Activated CD8-positive, alpha-beta T cell treated with anti-CD3 and anti-CD28 coated beads for 36 hours (primary cell): ENCODE results near the gene ABCC11. TPM values are rescaled to one million over a fixed set of nuclear protein-coding genes. Genes with fewer than 3 reads are reported as not detected.
"Not testable (repeated sequence)": the region's sequence is repeated elsewhere in the genome, so short reads cannot be mapped to it uniquely, and the experiment has no call there.

ENCODE experiments used
- ATAC-seq: fragments of 200-7000 bp; cut with Tn5 transposase; one replicate; pipeline ENCODE4 v1.10.0; 2021; ENCODE audit warnings: mild to moderate bottlenecking, moderate library complexity
- CTCF ChIA-PET: fragments of 350-600 bp; sonication (Branson Sonifier 250); formaldehyde crosslinking; loops from one replicate; lab custom pipeline; 2021; ENCODE audit warnings: antibody characterized with exemption; lab: Charles Lee
- POLR2A ChIA-PET: fragments of 350-600 bp; sonication (Branson Sonifier 250); formaldehyde crosslinking; loops from one replicate; lab custom pipeline; 2021; ENCODE audit warnings: antibody characterized with exemption; lab: Charles Lee
- DNase-seq: peaks from one replicate; pipeline ENCODE4 v3.0.0-alpha.2; 2020
- H3K27ac Mint-ChIP-seq: one replicate; pipeline ENCODE4 v1.8.0; 2021; ENCODE audit warnings: mild to moderate bottlenecking, mixed read lengths
- H3K27me3 Mint-ChIP-seq: one replicate; pipeline ENCODE4 v1.8.0; 2021; ENCODE audit warnings: mixed read lengths
- H3K36me3 Mint-ChIP-seq: one replicate; pipeline ENCODE4 v1.8.0; 2021; ENCODE audit warnings: low read depth, mixed read lengths
- H3K4me1 Mint-ChIP-seq: one replicate; pipeline ENCODE4 v1.8.0; 2021; ENCODE audit warnings: low read depth, mixed read lengths
- H3K4me3 Mint-ChIP-seq: one replicate; pipeline ENCODE4 v1.8.0; 2021; ENCODE audit warnings: mild to moderate bottlenecking, moderate library complexity, mixed read lengths
- H3K9me3 Mint-ChIP-seq: one replicate; pipeline ENCODE4 v1.8.0; 2021; ENCODE audit warnings: mixed read lengths
- CTCF ChIP-seq: fragments of 200-600 bp; IDR thresholded peaks from one replicate; pipeline ENCODE4 v1.8.0; 2022; ENCODE audit warnings: antibody characterized with exemption, mild to moderate bottlenecking
- intact Hi-C: fragments of 100-400 bp; cut with micrococcal nuclease; formaldehyde crosslinking; loops from one replicate; pipeline ENCODE4 v1.10.0; 2022
- total RNA-seq, 2 experiments: library from RNA; stranded (reverse); gene quantifications; one replicate each; pipeline ENCODE4 v1.2.3, GENCODE V29; 2021

The ABCC11 gene
- total RNA-seq, 2 experiments from 2014 or later, result 0.16 to 0.54 TPM

- peak; percentile 98 for ATAC-seq
- H3K36me3 Mint-ChIP-seq, result peaks cover 2% of the 10 kb centered on the region
- ChIA-PET CTCF (interaction anchor here (1.1 to 1.4 kb wide), 2 partner anchors 379 to 386 kb away, joined by 3 to 6 read pairs; no protein-coding TSS in a partner anchor), POLR2A (interaction anchor here (1.1 to 1.2 kb wide), 2 partner anchors 11 to 13 kb away, joined by 4 read pairs; no protein-coding TSS in a partner anchor)
- peaks cover 29% of the 10 kb centered on the region for H3K4me1 Mint-ChIP-seq
- no peaks in the 10 kb centered on the region for H3K27me3 Mint-ChIP-seq
- peaks cover 10% of the 10 kb centered on the region for H3K9me3 Mint-ChIP-seq
- intact Hi-C loops, result no loop called here
- DNase-seq, result peak; percentile 94
- H3K4me3 Mint-ChIP-seq, result peak within 1 kb of the TSS; percentile 90
- TF ChIP-seq CTCF, result no peak
- H3K27ac Mint-ChIP-seq, result peak within 1 kb of the TSS; percentile 89
Measured at GRCh38 chr16:48244080-48244862, 3.1 kb downstream of the ABCC11 start, which contains the start of gene LONP2. Gene LONP2 (plus strand): TSS chr16:48244300. CDS start chr16:48244389, 89 bp downstream.

- H3K36me3 Mint-ChIP-seq, ATAC-seq, H3K9me3 Mint-ChIP-seq, CTCF ChIA-PET, H3K4me3 Mint-ChIP-seq, H3K4me1 Mint-ChIP-seq, H3K27me3 Mint-ChIP-seq, DNase-seq, POLR2A ChIA-PET, H3K27ac Mint-ChIP-seq, intact Hi-C loops: not testable (repeated sequence)
Measured at GRCh38 chr16:48240147-48240546, 7.2 kb downstream of the ABCC11 start.

DNA sequence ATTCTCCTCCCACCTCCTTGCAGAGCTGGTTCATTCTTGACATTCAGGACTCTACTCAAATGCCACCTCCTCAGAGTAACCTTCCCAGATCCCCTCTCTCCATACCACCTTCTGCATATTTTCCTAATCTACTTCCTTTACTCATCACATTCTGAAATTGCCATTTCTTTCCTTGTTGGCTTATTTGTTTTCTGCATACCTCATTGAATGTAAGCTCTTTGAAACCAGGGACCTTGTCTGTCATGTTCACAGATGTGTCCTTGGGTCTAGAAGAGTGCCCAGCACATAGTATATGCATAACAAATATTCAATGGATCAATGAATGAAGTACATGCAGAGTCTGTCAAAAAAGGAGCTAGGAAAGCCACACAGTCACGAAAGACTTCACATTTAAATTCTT lies 11.1 kb downstream of the ABCC11 start:
- H3K36me3 Mint-ChIP-seq, result no peaks in the 10 kb centered on the region

GRCh38 chr16:48235556-48236136 lies 11.7 kb downstream of the ABCC11 start:
- CTCF ChIA-PET, result interaction anchor here (1.5 to 2.5 kb wide), 2 partner anchors 388 to 394 kb away, joined by 6 to 8 read pairs; no protein-coding TSS in a partner anchor
- POLR2A ChIA-PET, result interaction anchor here (1.3 kb wide), 1 partner anchor 11 kb away, joined by 4 read pairs; no protein-coding TSS in a partner anchor
- TF ChIP-seq CTCF, result no peak
- Mint-ChIP-seq H3K27ac (no peak overlapping the region), H3K4me3 (no peak overlapping the region), H3K27me3 (no peaks in the 10 kb centered on the region), H3K4me1 (peaks cover 23% of the 10 kb centered on the region), H3K9me3 (peaks cover 6% of the 10 kb centered on the region), H3K36me3 (no peaks in the 10 kb centered on the region)
- intact Hi-C loops, result loop anchor here (10.0 kb wide), 1 partner anchor 389 kb away; no protein-coding TSS in a partner anchor
- ATAC-seq, result no peak
- no peak for DNase-seq

More for the DNA sequence above, 11.1 kb downstream of the ABCC11 start:
- POLR2A ChIA-PET, result interaction anchor here (1.3 kb wide), 1 partner anchor 12 kb away, joined by 4 read pairs; no protein-coding TSS in a partner anchor
- TF ChIP-seq CTCF, result no peak
- peaks cover 8% of the 10 kb centered on the region for H3K9me3 Mint-ChIP-seq
- intact Hi-C loops, result loop anchor here (10.0 kb wide), 1 partner anchor 389 kb away; no protein-coding TSS in a partner anchor
- no peak overlapping the region for H3K27ac Mint-ChIP-seq
- CTCF ChIA-PET, result interaction anchor here (1.5 to 2.5 kb wide), 2 partner anchors 387 to 394 kb away, joined by 6 to 8 read pairs; no protein-coding TSS in a partner anchor
- peaks cover 21% of the 10 kb centered on the region for H3K4me1 Mint-ChIP-seq
- ATAC-seq (no peak), DNase-seq (no peak)
- H3K27me3 Mint-ChIP-seq, result no peaks in the 10 kb centered on the region
- H3K4me3 Mint-ChIP-seq, result no peak overlapping the region

DNA sequence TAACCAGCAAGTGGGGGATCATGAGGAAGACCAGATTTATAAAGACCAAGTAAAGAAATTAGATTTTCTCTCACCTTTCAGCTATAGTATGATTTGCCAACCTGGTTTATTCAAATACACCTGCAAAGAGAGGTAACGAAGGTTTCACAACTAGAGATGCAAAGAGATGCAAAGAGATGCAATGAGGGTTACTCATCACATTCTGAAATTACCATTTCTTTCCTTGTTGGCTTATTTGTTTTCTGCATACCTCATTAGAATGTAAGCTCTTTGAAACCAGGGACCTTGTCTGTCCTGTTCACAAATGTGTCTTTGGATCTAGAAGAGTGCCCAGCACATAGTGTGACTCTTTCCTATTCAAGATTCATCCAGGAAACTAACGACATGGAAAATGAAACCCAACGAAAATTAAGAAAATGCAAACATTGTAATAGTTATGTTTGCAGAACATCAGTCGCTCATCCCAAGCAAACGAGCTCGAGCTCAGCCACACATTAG lies 12.2 kb downstream of the ABCC11 start:
- CTCF ChIA-PET, result interaction anchor here (2.5 kb wide), 1 partner anchor 388 kb away, joined by 8 read pairs; no protein-coding TSS in a partner anchor
- intact Hi-C loops, result loop anchor here (10.0 kb wide), 1 partner anchor 390 kb away; no protein-coding TSS in a partner anchor

More for the DNA sequence above, 12.2 kb downstream of the ABCC11 start:
- Mint-ChIP-seq H3K27me3 (no peaks in the 10 kb centered on the region), H3K4me3 (no peak overlapping the region), H3K36me3 (no peaks in the 10 kb centered on the region), H3K9me3 (peaks cover 4% of the 10 kb centered on the region), H3K27ac (no peak overlapping the region), H3K4me1 (peaks cover 23% of the 10 kb centered on the region)
- no peak for TF ChIP-seq CTCF
- ATAC-seq, result no peak
- DNase-seq, result no peak
- POLR2A ChIA-PET, result interaction anchor here (1.3 kb wide), 1 partner anchor 11 kb away, joined by 4 read pairs; no protein-coding TSS in a partner anchor
